Neuron (in vitro differentiated cells): Measurements from ENCODE around the gene IL36B.

ENCODE experiments used
- H2AFZ ChIP-seq: one replicate; pipeline ENCODE4 v1.6.1; 2013; ENCODE audit warnings: low read depth, mild to moderate bottlenecking, inconsistent platforms, low read length, moderate library complexity
- H3K27me3 ChIP-seq: one replicate; pipeline ENCODE4 v1.6.1; 2013; ENCODE audit warnings: low read length; ENCODE audit not compliant: insufficient read depth
- H3K36me3 ChIP-seq: one replicate; pipeline ENCODE4 v1.6.1; 2013; ENCODE audit warnings: low read length; ENCODE audit not compliant: insufficient read depth
- H3K4me1 ChIP-seq: one replicate; pipeline ENCODE4 v1.6.1; 2013; ENCODE audit warnings: low read length; ENCODE audit not compliant: insufficient read depth
- H3K4me3 ChIP-seq: 2 replicates; pipeline ENCODE4 v1.5.1; 2013; ENCODE audit warnings: mild to moderate bottlenecking, low read length, moderate library complexity
- H3K9me3 ChIP-seq: one replicate; pipeline ENCODE4 v1.6.1; 2013; ENCODE audit warnings: low read length

Gene IL36B

DNA sequence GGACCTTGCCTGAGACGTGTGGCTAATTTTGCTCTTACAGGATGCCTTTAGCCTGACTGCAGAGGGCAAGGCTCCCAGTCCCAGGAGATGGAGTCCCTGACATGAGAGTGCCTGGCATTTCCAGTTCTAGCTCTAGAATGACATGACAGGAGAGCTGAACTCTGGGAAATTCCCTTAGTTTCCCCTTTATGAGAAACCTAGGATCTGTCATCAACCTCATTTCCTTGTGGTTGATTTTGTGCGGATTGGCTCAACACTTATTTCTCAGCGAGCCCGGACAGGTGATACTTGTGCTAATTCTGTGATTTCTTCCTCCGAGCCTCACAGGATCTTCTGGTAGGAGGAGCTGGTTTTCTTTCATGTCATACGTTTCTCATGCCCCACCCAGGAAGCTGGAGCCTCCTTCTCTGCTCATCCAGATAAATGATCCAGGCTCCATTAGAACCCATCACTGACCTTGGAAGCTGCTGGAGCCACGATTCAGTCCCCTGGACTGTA is 75.1 kb downstream of the IL36B start, which contains the start of gene IL36G:
Gene IL36G (plus strand): TSS at position 448 of the 498 bp plus-strand sequence. CDS start 633 bp downstream, outside the sequence.
- Histone ChIP-seq H3K4me3 (no peak within 1 kb of the TSS), H3K27me3 (peaks cover 14% of the 10 kb centered on the region), H3K36me3 (no peaks in the 10 kb centered on the region), H3K4me1 (no peaks in the 10 kb centered on the region), H2AFZ (no peak within 1 kb of the TSS), H3K9me3 (no peaks in the 10 kb centered on the region)
